Umbilical cord (tissue), 2 donors: ENCODE results near the gene BCL2L12. TPM values are rescaled to one million over a fixed set of nuclear protein-coding genes. Genes with fewer than 3 reads are reported as not detected.

Source experiments
- DNase-seq: peaks from one replicate; pipeline ENCODE4 v3.0.0-alpha.2; 2015; ENCODE audit warnings: low spot score
- total RNA-seq: library from RNA; depleted of rRNA; stranded (reverse); fragments of >200 nt; gene quantifications from one replicate; pipeline ENCODE4 v1.2.3, GENCODE V29; 2014; ENCODE audit warnings: low replicate concordance; ENCODE audit not compliant: insufficient read depth

BCL2L12 gene
- total RNA-seq, 1 donor from 2014 or later: 0.96 TPM

GRCh38 chr19:49641688-49642491 lies 23.8 kb upstream of the BCL2L12 start, which contains the start of gene SCAF1:
Gene SCAF1 (plus strand): TSS chr19:49642209. CDS start chr19:49645027, 2,818 bp downstream.
- DNase-seq: peak; percentile 99

GRCh38 chr19:49642492-49643035 lies 23.2 kb upstream of the BCL2L12 start:
- no peak for DNase-seq

- DNase-seq: no peak
These were observed 22.3 kb upstream of the BCL2L12 start for GRCh38 chr19:49643466-49643865.

GRCh38 chr19:49645592-49645991 lies 20.1 kb upstream of the BCL2L12 start:
- DNase-seq: no peak

GRCh38 chr19:49645995-49646394 lies 19.7 kb upstream of the BCL2L12 start:
- no peak for DNase-seq

- no peak for DNase-seq
These were observed 19.1 kb upstream of the BCL2L12 start for GRCh38 chr19:49646586-49646985.

GRCh38 chr19:49651029-49651819 lies 14.5 kb upstream of the BCL2L12 start:
- DNase-seq: no peak

- no peak for DNase-seq
These were observed 13.7 kb upstream of the BCL2L12 start for GRCh38 chr19:49651820-49652550.

- DNase-seq: no peak
These were observed 12.9 kb upstream of the BCL2L12 start for GRCh38 chr19:49652551-49653465.

- no peak for DNase-seq
These were observed 12.3 kb upstream of the BCL2L12 start for GRCh38 chr19:49653466-49653806.

GRCh38 chr19:49654581-49654980 lies 11.2 kb upstream of the BCL2L12 start:
- no peak for DNase-seq

GRCh38 chr19:49655570-49656455 lies 9.9 kb upstream of the BCL2L12 start:
- no peak for DNase-seq

GRCh38 chr19:49656456-49657109 lies 9.2 kb upstream of the BCL2L12 start:
- no peak for DNase-seq

- no peak for DNase-seq
These were observed 8.1 kb upstream of the BCL2L12 start for GRCh38 chr19:49657493-49658138.

- DNase-seq: no peak
These were observed 7.6 kb upstream of the BCL2L12 start for GRCh38 chr19:49658139-49658517.

GRCh38 chr19:49658566-49659442 lies 6.9 kb upstream of the BCL2L12 start:
- no peak for DNase-seq

GRCh38 chr19:49660338-49660961 lies 5.3 kb upstream of the BCL2L12 start:
- no peak for DNase-seq
